ENCODE data around the gene BRINP3. TPM values are rescaled to one million over a fixed set of nuclear protein-coding genes. Genes with fewer than 3 reads are reported as not detected.

Gene BRINP3
- total RNA-seq, 1 experiment from 2014 or later = not detected

- no peak overlapping the region for H2BK15ac ChIP-seq (ENCODE audit: low read depth, low read length)
- H3K4me1 Mint-ChIP-seq = peaks cover 3 to 7% of the 10 kb centered on the region in 2 experiments; a peak in 3 of 4 replicates
- H2BK5ac ChIP-seq (ENCODE audit: insufficient read length, low read length) = no peak overlapping the region
Measured at GRCh38 chr1:190196020-190196419, 281.6 kb downstream of the BRINP3 start.

More at GRCh38 chr1:190196020-190196419, 281.6 kb downstream of the BRINP3 start:
- Histone ChIP-seq H3K18ac (ENCODE audit: insufficient read length, low read depth, low read length) (no peak overlapping the region), H4K5ac (ENCODE audit: insufficient read length, low read depth, low read length) (no peak overlapping the region), H2BK120ac (ENCODE audit: low read depth, low read length, poor library complexity, severe bottlenecking) (no peak overlapping the region), H2BK20ac (ENCODE audit: low read depth, low read length, poor library complexity, severe bottlenecking) (no peak overlapping the region), H3K27ac (ENCODE audit: insufficient read length, low read depth, low read length) (no peak overlapping the region), H3K14ac (ENCODE audit: insufficient read depth, low read length) (no peak overlapping the region), H3K9me3 (ENCODE audit: control insufficient read depth, low read depth, low read length) (no peaks in the 10 kb centered on the region), H4K8ac (replicated peaks; ENCODE audit: insufficient read length, low read depth, low read length) (no peak overlapping the region), H3K9ac (ENCODE audit: extremely low read depth, insufficient read length, low read length) (no peak overlapping the region), H3K56ac (ENCODE audit: insufficient read length, low read depth, low read length) (no peak overlapping the region), H3T11ph (ENCODE audit: low read length) (no peak overlapping the region), H3K4ac (ENCODE audit: low read depth, low read length) (no peak overlapping the region), H3K79me1 (ENCODE audit: insufficient read depth, low read depth, low read length, poor library complexity, severe bottlenecking) (no peaks in the 10 kb centered on the region), H2AK5ac (ENCODE audit: insufficient read length, low read length) (no peak overlapping the region), H3K23ac (ENCODE audit: insufficient read length, low read depth, low read length) (no peak overlapping the region), H4K20me1 (ENCODE audit: control insufficient read depth, insufficient read depth, insufficient read length) (no peaks in the 10 kb centered on the region), H4K91ac (ENCODE audit: insufficient read length, low read depth, low read length) (no peak overlapping the region), H3K79me2 (ENCODE audit: insufficient read depth, low read length) (no peaks in the 10 kb centered on the region), H2AFZ (ENCODE audit: low read length) (no peak overlapping the region), H3K23me2 (ENCODE audit: insufficient read length, low read depth, low read length, poor library complexity, severe bottlenecking) (no peaks in the 10 kb centered on the region), H3K27me3 (ENCODE audit: insufficient read depth, low read length) (no peaks in the 10 kb centered on the region), H3K4me1 (ENCODE audit: insufficient read depth, low read length) (no peaks in the 10 kb centered on the region), H3K4me2 (ENCODE audit: insufficient read depth, insufficient read length, low read length) (no peak overlapping the region), H2BK12ac (ENCODE audit: insufficient read length, low read depth, low read length) (no peak overlapping the region)
- Mint-ChIP-seq H3K27me3 (ENCODE audit: low read depth) (no peaks in the 10 kb centered on the region), H3K27ac (no peak overlapping the region), H3K36me3 (ENCODE audit: insufficient read depth in 1 of 3, low read depth in 3 of 3) (peaks cover 0 to 4% (median 0%) of the 10 kb centered on the region in 3 experiments; a peak in 1 of 7 replicates), H3K9me3 (peaks cover under 1 to 8% of the 10 kb centered on the region in 2 experiments; a peak in 3 of 5 replicates), H3K4me3 (no peak overlapping the region)
- no peak for TF ChIP-seq CTCF (conservative IDR thresholded peaks at IDR 0.05)
- DNase-seq = no peak
